GM18873 (cell line): ENCODE measurements around the gene OSBPL2.

Experiments used
- ATAC-seq: cut with Tn5 transposase; IDR thresholded peaks from one replicate; pipeline ENCODE4 v1.9.1; 2021; ENCODE audit warnings: mild to moderate bottlenecking, moderate library complexity, moderate number of reproducible peaks; ENCODE audit not compliant: unreplicated experiment, low FRiP score

OSBPL2 gene

GRCh38 chr20:62319346-62319909 is 81.1 kb downstream of the OSBPL2 start:
- no peak for ATAC-seq

- no peak for ATAC-seq
These were observed 82.4 kb downstream of the OSBPL2 start for GRCh38 chr20:62320581-62321354.

DNA sequence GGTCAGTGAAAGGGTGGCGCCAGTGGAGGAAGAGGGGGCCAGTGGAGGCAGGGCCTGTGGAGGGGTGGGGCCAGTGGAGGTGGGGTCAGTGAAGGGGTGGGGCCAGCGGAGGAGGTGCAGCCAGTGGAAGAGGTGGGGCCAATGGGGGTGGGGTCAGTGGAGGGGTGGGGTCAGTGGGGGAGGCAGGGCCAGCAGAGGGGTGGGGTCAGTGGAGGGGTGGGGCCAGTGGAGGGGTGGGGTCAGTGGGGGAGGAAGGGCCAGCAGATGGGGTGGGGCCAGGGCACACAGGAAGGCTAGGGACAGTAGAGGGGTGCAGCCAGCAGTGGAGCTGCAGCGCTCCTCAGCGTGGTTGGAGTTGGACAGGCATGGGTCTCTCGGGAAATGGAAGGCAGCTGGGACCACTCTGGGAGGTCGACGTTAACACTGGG is 83.2 kb downstream of the OSBPL2 start:
- ATAC-seq = no peak

DNA sequence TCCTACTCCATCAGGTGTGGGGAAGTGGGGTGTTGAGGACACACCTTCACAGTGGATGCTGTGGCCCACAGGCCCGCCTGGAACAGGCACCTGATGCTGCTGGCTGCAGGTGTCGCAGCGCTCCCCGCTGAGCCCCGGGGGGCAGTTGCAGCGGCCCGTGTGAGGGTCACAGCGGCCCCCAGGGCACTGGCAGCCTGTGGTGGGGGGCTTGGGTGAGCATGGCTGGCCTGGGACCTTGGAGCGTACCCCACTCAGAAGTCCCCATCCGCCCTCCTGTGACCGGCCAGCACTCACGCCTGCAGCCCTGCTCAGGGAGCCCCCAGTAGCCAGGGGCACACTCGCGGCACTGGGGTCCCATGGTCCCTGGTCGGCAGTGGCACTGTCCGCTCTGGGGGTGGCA is 83.7 kb downstream of the OSBPL2 start:
- ATAC-seq = no peak

GRCh38 chr20:62322492-62323041 is 84.2 kb downstream of the OSBPL2 start:
- no peak for ATAC-seq

DNA sequence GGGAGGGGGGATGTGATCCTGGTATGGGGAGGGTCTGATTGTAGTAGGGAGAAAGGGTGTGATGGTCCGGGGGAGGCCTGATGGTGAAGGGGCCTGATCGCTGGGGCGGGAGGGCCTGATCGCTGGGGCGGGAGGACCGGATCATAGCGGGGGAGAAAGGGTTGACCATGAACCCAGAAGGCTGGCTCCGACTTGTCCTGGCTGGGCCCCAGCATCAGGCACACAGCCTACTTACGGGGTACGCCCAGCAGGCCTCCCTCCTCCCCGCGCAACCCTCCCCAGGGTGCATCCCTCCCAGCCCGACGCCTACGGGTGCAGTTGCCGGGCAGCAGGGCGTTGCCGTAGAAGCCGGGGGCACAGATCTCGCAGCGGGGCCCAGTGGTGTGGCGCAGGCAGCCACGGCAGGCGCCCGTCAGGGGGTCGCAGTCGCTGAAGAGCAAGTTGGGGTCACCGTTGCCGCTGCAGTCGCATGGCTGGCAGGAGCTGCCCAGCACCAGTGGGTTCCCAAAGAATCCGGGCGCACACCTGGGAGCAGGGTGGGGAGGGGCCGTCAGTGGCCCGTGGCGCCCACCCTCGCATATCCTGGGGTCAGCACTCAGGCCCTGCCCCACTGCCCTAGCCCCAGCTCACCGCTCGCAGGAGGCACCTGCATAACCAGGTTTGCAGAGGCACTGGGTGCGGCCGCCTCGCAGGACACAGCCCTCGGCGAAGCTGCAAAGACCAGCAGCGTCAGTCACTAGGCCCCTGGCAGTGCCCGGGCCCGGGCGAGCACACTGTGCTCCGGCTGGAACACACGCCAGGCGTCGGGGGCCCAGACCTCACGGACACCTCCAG is 85.0 kb downstream of the OSBPL2 start:
- no peak for ATAC-seq

- ATAC-seq = no peak
These were observed 85.9 kb downstream of the OSBPL2 start for GRCh38 chr20:62323980-62324906.

GRCh38 chr20:62325172-62325905 is 87.0 kb downstream of the OSBPL2 start:
- ATAC-seq = no peak

- ATAC-seq = no peak
These were observed 88.2 kb downstream of the OSBPL2 start for GRCh38 chr20:62326559-62326958.

- ATAC-seq = no peak
These were observed 88.8 kb downstream of the OSBPL2 start for GRCh38 chr20:62326959-62327725.

GRCh38 chr20:62327726-62328495 is 89.6 kb downstream of the OSBPL2 start:
- ATAC-seq = no peak

GRCh38 chr20:62328684-62329388 is 90.5 kb downstream of the OSBPL2 start:
- no peak for ATAC-seq

- ATAC-seq = no peak
These were observed 91.4 kb downstream of the OSBPL2 start for GRCh38 chr20:62329389-62330377.

DNA sequence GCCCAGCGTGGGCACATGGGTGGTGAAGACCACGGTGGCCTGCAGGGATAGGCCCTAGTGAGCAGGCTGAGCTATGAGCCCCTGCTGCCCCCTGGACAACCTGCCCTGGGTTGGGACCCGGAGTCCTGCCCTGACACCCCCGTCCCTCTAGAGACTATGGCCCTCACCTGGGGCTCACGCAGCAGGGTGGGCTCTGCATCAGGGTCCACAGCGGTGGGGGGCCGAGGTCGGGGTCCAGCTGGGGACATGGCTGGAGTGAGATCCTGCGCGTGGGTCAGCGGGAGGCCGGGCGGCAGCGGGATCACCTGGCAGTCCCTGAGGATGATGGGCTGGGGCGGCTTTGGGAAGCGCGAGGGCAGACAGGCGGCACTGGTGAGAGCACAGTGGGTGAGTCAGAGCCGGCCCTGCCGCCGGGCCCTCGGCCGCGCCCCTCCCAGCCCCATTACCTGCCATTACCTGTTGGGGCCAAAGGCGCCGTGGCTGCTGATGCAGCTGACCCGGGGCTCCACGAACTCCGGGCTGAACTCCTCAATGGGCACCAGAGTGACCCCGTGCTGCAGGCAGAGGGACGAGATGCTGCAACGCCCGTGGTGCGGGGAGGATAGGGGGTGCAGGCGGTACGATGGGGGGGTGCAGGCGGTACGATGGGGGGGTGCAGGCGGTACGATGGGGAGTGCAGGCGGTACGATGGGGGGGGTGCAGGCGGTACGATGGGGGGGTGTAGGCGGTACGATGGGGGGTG is 92.4 kb downstream of the OSBPL2 start:
- ATAC-seq = no peak

GRCh38 chr20:62331347-62331746 is 93.0 kb downstream of the OSBPL2 start:
- ATAC-seq = no peak
